Kidney epithelial cell (primary cell): Measurements from ENCODE around the gene MSH3. TPM values are rescaled to one million over a fixed set of nuclear protein-coding genes. Genes with fewer than 3 reads are reported as not detected.
A peak's percentile ranks its signal among the peaks of the same experiment; 100 is the strongest.

ENCODE experiments used
- DNase-seq: peaks from one replicate; pipeline ENCODE4 v3.0.0-alpha.2; 2010; ENCODE audit warnings: low read depth
- H3K27me3 ChIP-seq: 2 replicates; pipeline ENCODE4 v1.6.0; 2011; ENCODE audit warnings: low read length; ENCODE audit not compliant: control insufficient read depth, insufficient read depth
- H3K36me3 ChIP-seq: 2 replicates; pipeline ENCODE4 v1.5.1; 2011; ENCODE audit warnings: low read length; ENCODE audit not compliant: control insufficient read depth, insufficient read depth
- H3K4me3 ChIP-seq: 2 replicates; pipeline ENCODE4 v1.5.1; 2011; ENCODE audit warnings: low read depth, mild to moderate bottlenecking, control low read depth, low read length
- CTCF ChIP-seq: IDR thresholded peaks from 2 replicates; pipeline ENCODE4 v1.5.1; 2011; ENCODE audit warnings: mild to moderate bottlenecking, moderate library complexity, low read length, control low read depth, inconsistent platforms; ENCODE audit not compliant: insufficient read depth, poor library complexity, severe bottlenecking
- total RNA-seq: library from RNA; depleted of rRNA; stranded (reverse); fragments of >200 nt; gene quantifications from 2 replicates; pipeline ENCODE4 v1.2.3, GENCODE V29; 2015

MSH3 gene
- total RNA-seq, 1 donor from 2014 or later = 23.5 TPM

- H3K36me3 ChIP-seq = no peaks in the 10 kb centered on the region
- no peaks in the 10 kb centered on the region for H3K27me3 ChIP-seq
- TF ChIP-seq CTCF = no peak
- H3K4me3 ChIP-seq = no peak overlapping the region
- DNase-seq = no peak
These were observed 211.9 kb downstream of the MSH3 start for GRCh38 chr5:80866371-80866770.

- no peak for TF ChIP-seq CTCF
- Histone ChIP-seq H3K4me3 (no peak overlapping the region), H3K27me3 (no peaks in the 10 kb centered on the region), H3K36me3 (no peaks in the 10 kb centered on the region)
- DNase-seq = no peak
These were observed 212.8 kb downstream of the MSH3 start for GRCh38 chr5:80867233-80867632.

GRCh38 chr5:80870442-80870841 is 216.0 kb downstream of the MSH3 start:
- no peaks in the 10 kb centered on the region for H3K27me3 ChIP-seq
- no peak for TF ChIP-seq CTCF
- no peak for DNase-seq
- peaks cover 1% of the 10 kb centered on the region for H3K36me3 ChIP-seq
- no peak overlapping the region for H3K4me3 ChIP-seq

- Histone ChIP-seq H3K27me3 (no peaks in the 10 kb centered on the region), H3K4me3 (no peak overlapping the region), H3K36me3 (peaks cover 1% of the 10 kb centered on the region)
- TF ChIP-seq CTCF = no peak
- peak; percentile 1 for DNase-seq
These were observed 217.1 kb downstream of the MSH3 start for GRCh38 chr5:80871541-80871961.

- Histone ChIP-seq H3K36me3 (peaks cover 1% of the 10 kb centered on the region), H3K4me3 (no peak overlapping the region), H3K27me3 (no peaks in the 10 kb centered on the region)
- DNase-seq = no peak
- no peak for TF ChIP-seq CTCF
These were observed 219.7 kb downstream of the MSH3 start for GRCh38 chr5:80874162-80874561.

GRCh38 chr5:80877592-80877991 is 223.1 kb downstream of the MSH3 start:
- no peak for TF ChIP-seq CTCF
- DNase-seq = no peak
- H3K36me3 ChIP-seq = peaks cover 1% of the 10 kb centered on the region
- no peak overlapping the region for H3K4me3 ChIP-seq
- no peaks in the 10 kb centered on the region for H3K27me3 ChIP-seq
